Uterus (tissue), 4 donors: ENCODE data around the gene MAL. TPM values are rescaled to one million over a fixed set of nuclear protein-coding genes. Genes with fewer than 3 reads are reported as not detected.

ENCODE experiments used
- DNase-seq, 2 donors: peaks; one replicate each; pipeline ENCODE4 v3.0.0-alpha.2; 2019 to 2020
- H3K27ac ChIP-seq, 2 donors: fragments of 200-600 bp; sonication (generic); 1 replicate in 1 of 2; 2 replicates in 1 of 2; pipeline ENCODE4 v1.5.1; 2016 to 2018
- H3K27me3 ChIP-seq, 2 donors: fragments of 200-600 bp; sonication (generic); one replicate each; pipeline ENCODE4 v1.5.1; 2018 to 2019; ENCODE audit warnings: control low read depth in 1 of 2
- H3K36me3 ChIP-seq, 2 donors: fragments of 200-600 bp; sonication (generic); one replicate each; pipeline ENCODE4 v1.5.1; 2019; ENCODE audit warnings: control low read depth in 1 of 2
- H3K4me1 ChIP-seq, 2 donors: fragments of 200-600 bp; sonication (generic); one replicate each; pipeline ENCODE4 v1.5.1; 2018 to 2019; ENCODE audit warnings: control low read depth in 1 of 2
- H3K4me3 ChIP-seq, 2 donors: fragments of 200-600 bp; sonication (generic); 1 replicate in 1 of 2; 2 replicates in 1 of 2; pipeline ENCODE4 v1.5.1; 2018 to 2019; ENCODE audit warnings: mild to moderate bottlenecking in 1 of 2
- H3K9me3 ChIP-seq, 2 donors: fragments of 200-600 bp; sonication (generic); one replicate each; pipeline ENCODE4 v1.5.1; 2019; ENCODE audit warnings: control low read depth in 1 of 2
- POLR2A ChIP-seq, 2 donors: fragments of 450-650 bp; IDR thresholded peaks; one replicate each; pipeline ENCODE4 v1.6.1; 2016; ENCODE audit warnings: antibody characterized with exemption in 2 of 2, mild to moderate bottlenecking in 1 of 2, moderate library complexity in 1 of 2
- intact Hi-C: fragments of 100-400 bp; cut with DNase I; formaldehyde crosslinking; loops from one replicate; pipeline ENCODE4 v1.15.1; 2023; ENCODE audit warnings: low total_unique reads
- total RNA-seq, 4 donors: library from RNA; depleted of rRNA in 3 of 4; stranded (reverse); fragments of >200 nt in 3 of 4; gene quantifications; one replicate each; pipeline versions ENCODE4 v1.1.0 to v1.2.4, GENCODE V29; 2014 to 2023
- TF ChIP-seq, protein P1 (sequence below), 4 experiments: fragments of 200-600 bp in 2 of 4; fragments of 450-650 bp in 2 of 4; sonication (generic) in 2 of 4; IDR thresholded peaks; one replicate each; pipeline ENCODE4 v1.5.1; 2016 to 2019; ENCODE audit warnings: antibody characterized with exemption in 4 of 4, mild to moderate bottlenecking in 2 of 4, moderate library complexity in 1 of 4
- donor health status: DM: yes; HTN: yes; CAD: no.

Gene MAL
- total RNA-seq, 4 donors from 2014 or later = 0.29 to 1.7 (median 1.6) TPM; not detected in 1

- no peak for DNase-seq
- Histone ChIP-seq H3K27ac (no peak overlapping the region), H3K36me3 (no peaks in the 10 kb centered on the region), H3K9me3 (no peaks in the 10 kb centered on the region), H3K4me1 (no peaks in the 10 kb centered on the region), H3K4me3 (no peak overlapping the region), H3K27me3 (no peaks in the 10 kb centered on the region)
- intact Hi-C loops = no loop called here
- no peak for TF ChIP-seq POLR2A (IDR thresholded peaks at IDR 0.05)
- TF ChIP-seq, protein P1, sequence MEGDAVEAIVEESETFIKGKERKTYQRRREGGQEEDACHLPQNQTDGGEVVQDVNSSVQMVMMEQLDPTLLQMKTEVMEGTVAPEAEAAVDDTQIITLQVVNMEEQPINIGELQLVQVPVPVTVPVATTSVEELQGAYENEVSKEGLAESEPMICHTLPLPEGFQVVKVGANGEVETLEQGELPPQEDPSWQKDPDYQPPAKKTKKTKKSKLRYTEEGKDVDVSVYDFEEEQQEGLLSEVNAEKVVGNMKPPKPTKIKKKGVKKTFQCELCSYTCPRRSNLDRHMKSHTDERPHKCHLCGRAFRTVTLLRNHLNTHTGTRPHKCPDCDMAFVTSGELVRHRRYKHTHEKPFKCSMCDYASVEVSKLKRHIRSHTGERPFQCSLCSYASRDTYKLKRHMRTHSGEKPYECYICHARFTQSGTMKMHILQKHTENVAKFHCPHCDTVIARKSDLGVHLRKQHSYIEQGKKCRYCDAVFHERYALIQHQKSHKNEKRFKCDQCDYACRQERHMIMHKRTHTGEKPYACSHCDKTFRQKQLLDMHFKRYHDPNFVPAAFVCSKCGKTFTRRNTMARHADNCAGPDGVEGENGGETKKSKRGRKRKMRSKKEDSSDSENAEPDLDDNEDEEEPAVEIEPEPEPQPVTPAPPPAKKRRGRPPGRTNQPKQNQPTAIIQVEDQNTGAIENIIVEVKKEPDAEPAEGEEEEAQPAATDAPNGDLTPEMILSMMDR (IDR thresholded peaks at IDR 0.05) = no peak
Observed at GRCh38 chr2:95046371-95047112, 21.0 kb downstream of the MAL start.

DNA sequence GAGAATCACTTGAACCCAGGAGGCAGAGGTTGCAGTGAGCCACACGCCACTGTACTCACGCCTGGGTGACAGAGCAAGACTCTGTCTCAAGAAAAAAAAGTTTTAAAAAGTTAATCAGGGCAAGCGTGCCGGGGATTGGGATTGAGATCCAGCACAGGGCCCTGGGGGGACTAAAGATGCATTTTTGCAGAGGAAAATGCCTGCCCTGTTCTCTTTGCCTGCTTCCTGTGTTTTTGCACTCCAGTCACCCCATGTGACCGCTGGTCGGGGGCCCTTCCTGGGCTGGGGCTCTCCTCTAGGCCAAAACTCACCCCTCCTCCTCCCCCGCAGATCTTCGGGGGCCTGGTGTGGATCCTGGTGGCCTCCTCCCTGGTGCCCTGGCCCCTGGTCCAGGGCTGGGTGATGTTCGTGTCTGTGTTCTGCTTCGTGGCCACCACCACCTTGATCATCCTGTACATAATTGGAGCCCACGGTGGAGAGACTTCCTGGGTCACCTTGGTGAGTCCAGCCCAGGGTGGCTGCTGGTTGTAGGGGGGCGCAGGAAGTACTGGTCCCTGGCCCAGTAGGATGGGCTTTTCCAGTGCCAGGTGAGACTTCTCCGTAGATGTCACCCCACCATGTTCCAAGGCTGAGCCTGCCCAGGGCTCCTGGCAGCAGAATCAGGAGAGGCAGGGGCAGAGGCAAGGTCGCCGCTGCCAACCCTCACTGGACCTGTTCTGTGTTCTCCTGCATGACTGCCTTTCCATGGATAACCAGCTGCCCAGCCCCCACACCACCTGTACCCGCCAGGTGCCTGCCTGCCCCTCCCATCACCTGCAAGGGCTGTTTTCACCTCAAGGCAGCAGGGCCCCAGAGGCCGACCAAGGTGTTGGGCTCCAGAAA lies 22.4 kb downstream of the MAL start:
- DNase-seq = no peak
- Histone ChIP-seq H3K4me3 (no peak overlapping the region), H3K27ac (no peak overlapping the region), H3K4me1 (no peaks in the 10 kb centered on the region), H3K9me3 (no peaks in the 10 kb centered on the region), H3K27me3 (no peaks in the 10 kb centered on the region), H3K36me3 (no peaks in the 10 kb centered on the region)
- no peak for TF ChIP-seq POLR2A (IDR thresholded peaks at IDR 0.05)
- TF ChIP-seq, protein P1 (IDR thresholded peaks at IDR 0.05) = no peak
- intact Hi-C loops = no loop called here

- Histone ChIP-seq H3K27me3 (no peaks in the 10 kb centered on the region), H3K4me3 (no peak overlapping the region), H3K36me3 (no peaks in the 10 kb centered on the region), H3K9me3 (no peaks in the 10 kb centered on the region), H3K4me1 (no peaks in the 10 kb centered on the region), H3K27ac (no peak overlapping the region)
- TF ChIP-seq, protein P1 (IDR thresholded peaks at IDR 0.05) = no peak
- no peak for TF ChIP-seq POLR2A (IDR thresholded peaks at IDR 0.05)
- DNase-seq = no peak
- intact Hi-C loops = no loop called here
Observed at GRCh38 chr2:95048825-95049682, 23.5 kb downstream of the MAL start.

- Histone ChIP-seq H3K4me3 (no peak overlapping the region), H3K36me3 (no peaks in the 10 kb centered on the region), H3K9me3 (no peaks in the 10 kb centered on the region), H3K27me3 (no peaks in the 10 kb centered on the region), H3K4me1 (no peaks in the 10 kb centered on the region), H3K27ac (no peak overlapping the region)
- no peak for TF ChIP-seq POLR2A (IDR thresholded peaks at IDR 0.05)
- TF ChIP-seq, protein P1 (IDR thresholded peaks at IDR 0.05) = no peak
- intact Hi-C loops = no loop called here
- DNase-seq = no peak
Observed at GRCh38 chr2:95049683-95049955, 24.1 kb downstream of the MAL start.
